Psoas muscle (tissue), 8 donors: Measurements from ENCODE around the gene GAREM2. TPM values are rescaled to one million over a fixed set of nuclear protein-coding genes. Genes with fewer than 3 reads are reported as not detected.

Source experiments
- ATAC-seq, 4 donors: fragments of 200-7000 bp; cut with Tn5 transposase; one replicate each; pipeline ENCODE4 v1.9.1; 2020; ENCODE audit warnings: moderate library complexity in 3 of 4, mild to moderate bottlenecking in 2 of 4
- DNase-seq, 2 donors: peaks; one replicate each; pipeline ENCODE4 v3.0.0-alpha.2; 2020
- H3K27ac ChIP-seq: fragments of 200-600 bp; one replicate; pipeline ENCODE4 v1.8.0; 2022
- H3K27me3 ChIP-seq, 3 donors: fragments of 200-600 bp in 1 of 3; one replicate each; pipeline versions ENCODE4 v1.6.1 to v1.8.0; 2013 to 2022; ENCODE audit warnings: low read length in 2 of 3, mild to moderate bottlenecking in 2 of 3, moderate library complexity in 1 of 3; ENCODE audit not compliant: insufficient read depth in 3 of 3
- H3K36me3 ChIP-seq, 2 donors: fragments of 200-600 bp in 1 of 2; one replicate each; pipeline versions ENCODE4 v1.6.1 to v1.8.0; 2013 to 2022; ENCODE audit warnings: low read depth in 1 of 2, mild to moderate bottlenecking in 1 of 2, moderate library complexity in 1 of 2; ENCODE audit not compliant: insufficient read depth in 1 of 2
- H3K4me1 ChIP-seq: fragments of 200-600 bp; one replicate; pipeline ENCODE4 v1.8.0; 2022
- H3K4me3 ChIP-seq: fragments of 200-600 bp; one replicate; pipeline ENCODE4 v1.8.0; 2022; ENCODE audit warnings: mild to moderate bottlenecking
- H3K9me3 ChIP-seq: fragments of 200-600 bp; one replicate; pipeline ENCODE4 v1.8.0; 2022
- CTCF ChIP-seq: fragments of 200-600 bp; IDR thresholded peaks from one replicate; pipeline ENCODE4 v1.8.0; 2022; ENCODE audit warnings: antibody characterized with exemption
- WGBS, 3 donors: extraction: QIAGEN DNeasy Blood & Tissue Kit; methylation state at CpG; one replicate each; pipeline versions ENCODE4 v1.1.6 to v1.1.7; 2013; 5-methylcytosine and 5-hydroxymethylcytosine counted together
- intact Hi-C, 2 donors: fragments of 100-400 bp; cut with DNase I; formaldehyde crosslinking; loops; one replicate each; pipeline versions ENCODE4 v1.11.0 to v1.14.2; 2022
- polyA plus RNA-seq, 3 donors: library from polyadenylated mRNA; stranded (reverse); fragments of 200-250 nt; gene quantifications; one replicate each; pipeline ENCODE4 v1.2.3, GENCODE V29; 2013
- total RNA-seq, 4 donors: library from RNA; stranded (reverse); fragmentation: NEBNext Ultra II Directional in 2 of 4; extraction: Animal tissue kit (Norgen Biotek cat#: 25700) in 2 of 4; gene quantifications; one replicate each; pipeline versions ENCODE4 v1.2.1 to v1.2.4, GENCODE V29; 2021 to 2023
- donor health status: healthy with polysubstance abuse.
- donor health status: DM: no; HTN: no; CAD: no; lungs with moderate emphysema.
- donor health status: Bipolar disorder and iron deficiency.
- donor health status: healthy.
- donor health status: DM: yes; HTN: yes; CAD: no.
- donor health status: DM: no; HTN: no; CAD: no.
- donor health status: DM: no; HTN: no; CAD: no.
- donor health status: DM: yes; HTN: yes; CAD: no.

Gene GAREM2
- total and polyA plus RNA-seq, 7 donors: 0.39 to 5.5 (median 1.4) TPM

GRCh38 chr2:26170795-26171194 is 2.1 kb upstream of the GAREM2 start:
- 88 to 90% (median 89%) methylated on average over 9 of the region's 9 CpGs for whole genome bisulfite sequencing, 3 donors
- no peak overlapping the region for H3K4me3 ChIP-seq
- ATAC-seq: no peak
- intact Hi-C loops: no loop called here
- peaks cover 0 to 23% (median 15%) of the 10 kb centered on the region in 3 donors for H3K27me3 ChIP-seq
- H3K36me3 ChIP-seq: no peaks in the 10 kb centered on the region
- no peak for TF ChIP-seq CTCF
- no peak overlapping the region for H3K27ac ChIP-seq
- H3K4me1 ChIP-seq: no peaks in the 10 kb centered on the region
- H3K9me3 ChIP-seq: no peaks in the 10 kb centered on the region
- no peak for DNase-seq

- WGBS, 3 donors: 20 to 34% (median 23%) methylated on average over 26 to 56 of the region's 56 CpGs
- no peak for ATAC-seq
- peaks cover 0 to 23% (median 16%) of the 10 kb centered on the region in 3 donors for H3K27me3 ChIP-seq
Measured at GRCh38 chr2:26172189-26172870, 558 bp upstream of the GAREM2 start.

DNA sequence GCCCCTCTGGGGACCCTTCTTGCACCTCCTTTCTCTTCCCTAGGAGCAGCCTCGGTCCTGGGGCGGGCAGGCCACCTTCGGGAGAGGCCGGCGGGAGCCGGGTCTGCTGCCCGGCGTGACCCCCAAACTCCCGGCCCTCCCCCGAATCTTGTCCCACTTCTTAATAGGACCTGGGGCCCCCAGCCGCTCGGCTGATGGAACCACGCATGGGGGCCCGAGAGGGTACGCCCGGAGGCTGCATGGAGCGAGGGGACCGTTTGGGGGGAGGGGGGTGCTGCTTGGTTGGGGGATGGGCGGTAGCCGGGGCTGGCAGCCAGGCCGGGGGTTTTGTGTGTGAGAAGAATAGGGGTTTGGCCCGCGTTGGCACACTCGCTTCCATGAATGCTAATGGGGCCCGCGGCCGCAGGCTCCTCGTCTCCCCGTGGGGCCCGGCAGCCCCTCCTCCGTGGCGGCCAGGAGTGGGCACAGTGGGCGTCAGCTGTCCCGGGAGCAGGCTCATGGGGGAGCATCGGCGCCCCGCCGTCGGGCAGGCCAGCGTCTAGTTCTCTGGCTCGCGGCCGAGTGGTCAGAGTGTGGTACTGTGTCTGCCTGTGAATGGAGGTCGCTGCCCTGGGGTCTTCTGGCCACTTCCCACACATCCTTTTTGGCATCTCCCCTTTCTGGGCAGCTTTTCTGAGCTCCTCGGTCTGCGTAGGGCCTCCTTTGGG is 1.0 kb downstream of the GAREM2 start:
- ATAC-seq: no peak
- Histone ChIP-seq H3K36me3 (no peaks in the 10 kb centered on the region), H3K4me1 (peaks cover under 1% of the 10 kb centered on the region), H3K9me3 (no peaks in the 10 kb centered on the region), H3K4me3 (peak overlapping the region; percentile 62), H3K27me3 (peaks cover 0 to 23% (median 16%) of the 10 kb centered on the region in 3 donors), H3K27ac (no peak overlapping the region)
- TF ChIP-seq CTCF: no peak
- intact Hi-C loops: no loop called here
- DNase-seq: no peak
- 24 to 29% (median 28%) methylated on average over 43 to 46 of the region's 46 CpGs for WGBS, 3 donors

More at GRCh38 chr2:26172189-26172870, 558 bp upstream of the GAREM2 start:
- DNase-seq: no peak
- Histone ChIP-seq H3K36me3 (no peaks in the 10 kb centered on the region), H3K4me1 (no peaks in the 10 kb centered on the region), H3K4me3 (peak overlapping the region; percentile 52), H3K9me3 (no peaks in the 10 kb centered on the region), H3K27ac (no peak overlapping the region)
- TF ChIP-seq CTCF: no peak
- intact Hi-C loops: no loop called here

DNA sequence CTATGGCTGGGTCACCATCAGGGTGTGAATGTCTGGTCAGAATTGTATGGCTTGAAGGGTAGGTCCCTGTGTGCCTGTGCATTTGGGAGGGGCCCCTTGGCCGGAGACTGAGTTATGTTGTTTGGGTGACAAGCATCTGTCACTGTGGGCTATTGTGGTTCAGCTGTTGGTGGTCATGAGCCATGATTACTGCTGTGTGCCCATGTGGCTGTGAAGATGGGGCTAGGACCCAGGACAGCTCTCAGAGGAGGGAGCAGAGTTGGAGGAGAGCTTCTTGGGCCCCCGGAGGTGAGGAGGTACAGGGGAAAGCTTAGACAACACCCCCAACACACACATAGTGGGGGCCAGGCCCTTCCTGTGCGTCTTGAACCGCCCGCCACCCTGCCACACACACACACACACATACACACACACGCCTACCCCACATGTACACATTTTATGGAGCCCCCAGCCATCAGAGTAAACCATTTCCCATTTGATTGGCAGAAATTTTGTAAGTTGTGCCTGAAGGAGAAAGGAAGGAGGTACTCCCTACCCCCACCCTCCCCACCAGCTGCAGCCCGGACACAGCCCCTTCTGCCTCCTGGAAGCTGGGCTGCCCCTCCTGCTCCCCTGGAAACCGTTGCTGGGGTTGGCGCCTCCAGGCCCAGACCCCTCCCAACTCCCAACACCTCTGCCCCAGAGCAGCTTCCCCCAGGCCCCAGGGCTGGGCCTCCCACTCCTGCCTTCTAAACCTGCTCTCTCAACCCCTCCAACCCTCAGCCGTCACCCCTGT is 2.0 kb downstream of the GAREM2 start:
- no peak overlapping the region for H3K4me3 ChIP-seq
- no peak for TF ChIP-seq CTCF
- DNase-seq (no peak), ATAC-seq (no peak)
- H3K27ac ChIP-seq: no peak overlapping the region
- H3K27me3 ChIP-seq: peaks cover 0 to 23% (median 16%) of the 10 kb centered on the region in 3 donors
- no peaks in the 10 kb centered on the region for H3K9me3 ChIP-seq
- no peaks in the 10 kb centered on the region for H3K36me3 ChIP-seq
- 74 to 81% (median 81%) methylated on average over 10 of the region's 10 CpGs for WGBS, 3 donors
- H3K4me1 ChIP-seq: peaks cover 7% of the 10 kb centered on the region
- intact Hi-C loops: no loop called here
